Measurements from ENCODE around the gene NT5C1B. TPM values are rescaled to one million over a fixed set of nuclear protein-coding genes. Genes with fewer than 3 reads are reported as not detected.

The NT5C1B gene
- total and polyA plus RNA-seq, 4 donors = 0.02 to 0.63 TPM; not detected in 2

- WGBS = 97% methylated on average over 1 of the region's 1 CpG
- TF ChIP-seq EGR1 (IDR thresholded peaks at IDR 0.05; ENCODE audit: low read depth in 2 of 2) (no peak), TAF1 (conservative IDR thresholded peaks at IDR 0.05) (no peak), GABPA (IDR thresholded peaks at IDR 0.05 in 1 of 2, conservative IDR thresholded peaks at IDR 0.05 in 1 of 2) (no peak), SP1 (IDR thresholded peaks at IDR 0.05) (no peak), HNF4A (conservative IDR thresholded peaks at IDR 0.05) (no peak), YY1 (IDR thresholded peaks at IDR 0.05) (no peak), HNF4G (IDR thresholded peaks at IDR 0.05) (no peak), FOXA1 (IDR thresholded peaks at IDR 0.05) (no peak), CTCF (IDR thresholded peaks at IDR 0.05; ENCODE audit: low read depth, low read length, missing input control) (no peak), ATF3 (IDR thresholded peaks at IDR 0.05) (no peak)
- TF ChIP-seq, protein P1, sequence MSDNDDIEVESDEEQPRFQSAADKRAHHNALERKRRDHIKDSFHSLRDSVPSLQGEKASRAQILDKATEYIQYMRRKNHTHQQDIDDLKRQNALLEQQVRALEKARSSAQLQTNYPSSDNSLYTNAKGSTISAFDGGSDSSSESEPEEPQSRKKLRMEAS (IDR thresholded peaks at IDR 0.05) = no peak
Observed at GRCh38 chr2:18588049-18588448, 1.3 kb downstream of the NT5C1B start.

GRCh38 chr2:18585526-18585925, 3.8 kb downstream of the NT5C1B start:
- H3K9ac ChIP-seq (ENCODE audit: low read depth in 1 of 2, low read length in 2 of 2) = no peak overlapping the region
- TF ChIP-seq, protein P1 (IDR thresholded peaks at IDR 0.05) = no peak
- TF ChIP-seq FOXA2 (IDR thresholded peaks at IDR 0.05) (no peak), HNF4G (IDR thresholded peaks at IDR 0.05) (no peak), CTCF (IDR thresholded peaks at IDR 0.05; ENCODE audit: low read depth, low read length, missing input control) (no peak), RXRA (IDR thresholded peaks at IDR 0.05) (no peak), SP1 (IDR thresholded peaks at IDR 0.05) (no peak), JUND (IDR thresholded peaks at IDR 0.05) (no peak), HNF4A (conservative IDR thresholded peaks at IDR 0.05) (no peak), GABPA (IDR thresholded peaks at IDR 0.05 in 1 of 2, conservative IDR thresholded peaks at IDR 0.05 in 1 of 2) (no peak)
- H3K36me3 ChIP-seq (ENCODE audit: control insufficient read depth in 4 of 4, insufficient read depth in 3 of 4, low read depth in 1 of 4, low read length in 3 of 4) = peaks cover 0 to 5% (median 0%) of the 10 kb centered on the region in 4 donors
- H3K4me3 ChIP-seq (ENCODE audit: low read depth in 1 of 3, low read length in 3 of 3) = no peak overlapping the region
- H3K4me1 ChIP-seq (ENCODE audit: control insufficient read depth in 4 of 4, insufficient read depth in 4 of 4, low read length in 3 of 4) = no peaks in the 10 kb centered on the region
- H3K27ac ChIP-seq (ENCODE audit: low read depth in 1 of 2, low read length in 2 of 2) = no peak overlapping the region
- H3K27me3 ChIP-seq (ENCODE audit: control insufficient read depth in 4 of 4, insufficient read depth in 4 of 4, low read length in 3 of 4) = no peaks in the 10 kb centered on the region
- no peaks in the 10 kb centered on the region for H3K9me3 ChIP-seq (ENCODE audit: control insufficient read depth in 4 of 4, low read length in 3 of 4)
- 96% methylated on average over 3 of the region's 3 CpGs for WGBS
- DNase-seq (ENCODE audit: low spot score) = no peak

More at GRCh38 chr2:18588049-18588448, 1.3 kb downstream of the NT5C1B start:
- no peaks in the 10 kb centered on the region for H3K27me3 ChIP-seq (ENCODE audit: control insufficient read depth in 4 of 4, insufficient read depth in 4 of 4, low read length in 3 of 4)
- peaks cover 0 to 5% (median 0%) of the 10 kb centered on the region in 4 donors for H3K36me3 ChIP-seq (ENCODE audit: control insufficient read depth in 4 of 4, insufficient read depth in 3 of 4, low read depth in 1 of 4, low read length in 3 of 4)
- H3K27ac ChIP-seq (ENCODE audit: low read depth in 1 of 2, low read length in 2 of 2) = no peak overlapping the region
- no peak overlapping the region for H3K4me3 ChIP-seq (ENCODE audit: low read depth in 1 of 3, low read length in 3 of 3)
- H3K9ac ChIP-seq (ENCODE audit: low read depth in 1 of 2, low read length in 2 of 2) = no peak overlapping the region
- DNase-seq (ENCODE audit: low spot score) = no peak
- H3K9me3 ChIP-seq (ENCODE audit: control insufficient read depth in 4 of 4, low read length in 3 of 4) = no peaks in the 10 kb centered on the region
- H3K4me1 ChIP-seq (ENCODE audit: control insufficient read depth in 4 of 4, insufficient read depth in 4 of 4, low read length in 3 of 4) = no peaks in the 10 kb centered on the region
